ENCODE results near the gene KLHL6. TPM values are rescaled to one million over a fixed set of nuclear protein-coding genes. Genes with fewer than 3 reads are reported as not detected.

The KLHL6 gene
- total RNA-seq, 6 donors from 2014 or later = 15.2 to 77.5 (median 25.6) TPM

DNA sequence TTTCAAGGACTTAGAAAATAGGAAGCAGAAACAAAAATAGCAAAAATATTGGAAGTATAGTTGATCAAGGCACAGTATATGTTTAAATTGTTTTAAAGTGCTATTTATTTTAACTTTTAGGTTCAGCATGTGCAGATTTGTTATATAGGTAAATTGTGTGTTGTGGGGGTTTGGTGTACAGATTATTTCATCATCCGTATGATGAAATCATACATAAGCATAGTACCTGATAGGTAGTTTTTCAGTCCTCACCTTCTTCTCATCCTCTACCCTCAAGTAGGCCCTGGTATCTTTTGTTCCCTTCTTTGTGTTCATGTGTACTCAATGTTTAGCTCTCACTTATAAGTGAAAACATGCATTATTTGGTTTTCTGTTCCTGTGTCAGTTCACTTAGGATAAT, 50.9 kb downstream of the KLHL6 start:
- 89 to 92% methylated on average over 1 of the region's 1 CpG for WGBS, 2 donors
- Histone ChIP-seq H3K9me3 (peaks cover 0 to 7% (median 0%) of the 10 kb centered on the region in 4 donors), H3K36me3 (no peaks in the 10 kb centered on the region), H3K4me3 (no peak overlapping the region), H3K4me1 (peaks cover 0 to 5% (median 0%) of the 10 kb centered on the region in 4 donors), H3K27me3 (no peaks in the 10 kb centered on the region), H3K27ac (no peak overlapping the region)
- ATAC-seq (ENCODE audit: low FRiP score in 2 of 2) (no peak), DNase-seq (no peak)
- TF ChIP-seq EP300 (IDR thresholded peaks at IDR 0.05) = no peak

- WGBS, 2 donors = 80 to 94% methylated on average over 1 of the region's 1 CpG
- no peak for ATAC-seq (ENCODE audit: low FRiP score in 2 of 2)
Measured at GRCh38 chr3:183503746-183504145, 51.8 kb downstream of the KLHL6 start.

GRCh38 chr3:183502237-183503181, 53.0 kb downstream of the KLHL6 start:
- 79 to 84% methylated on average over 7 of the region's 7 CpGs for WGBS, 2 donors
- TF ChIP-seq, protein P1, sequence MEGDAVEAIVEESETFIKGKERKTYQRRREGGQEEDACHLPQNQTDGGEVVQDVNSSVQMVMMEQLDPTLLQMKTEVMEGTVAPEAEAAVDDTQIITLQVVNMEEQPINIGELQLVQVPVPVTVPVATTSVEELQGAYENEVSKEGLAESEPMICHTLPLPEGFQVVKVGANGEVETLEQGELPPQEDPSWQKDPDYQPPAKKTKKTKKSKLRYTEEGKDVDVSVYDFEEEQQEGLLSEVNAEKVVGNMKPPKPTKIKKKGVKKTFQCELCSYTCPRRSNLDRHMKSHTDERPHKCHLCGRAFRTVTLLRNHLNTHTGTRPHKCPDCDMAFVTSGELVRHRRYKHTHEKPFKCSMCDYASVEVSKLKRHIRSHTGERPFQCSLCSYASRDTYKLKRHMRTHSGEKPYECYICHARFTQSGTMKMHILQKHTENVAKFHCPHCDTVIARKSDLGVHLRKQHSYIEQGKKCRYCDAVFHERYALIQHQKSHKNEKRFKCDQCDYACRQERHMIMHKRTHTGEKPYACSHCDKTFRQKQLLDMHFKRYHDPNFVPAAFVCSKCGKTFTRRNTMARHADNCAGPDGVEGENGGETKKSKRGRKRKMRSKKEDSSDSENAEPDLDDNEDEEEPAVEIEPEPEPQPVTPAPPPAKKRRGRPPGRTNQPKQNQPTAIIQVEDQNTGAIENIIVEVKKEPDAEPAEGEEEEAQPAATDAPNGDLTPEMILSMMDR (IDR thresholded peaks at IDR 0.05) = peak in 3 of 6 experiments; percentile 8 to 36 (median 13)
- TF ChIP-seq POLR2A (IDR thresholded peaks at IDR 0.05) (no peak), EP300 (IDR thresholded peaks at IDR 0.05) (no peak), POLR2AphosphoS5 (IDR thresholded peaks at IDR 0.05) (no peak)
- Histone ChIP-seq H3K4me1 (no peaks in the 10 kb centered on the region), H3K4me3 (no peak overlapping the region), H3K27me3 (no peaks in the 10 kb centered on the region), H3K9me3 (peaks cover 0 to 7% (median 0%) of the 10 kb centered on the region in 4 donors), H3K36me3 (peaks cover 0 to 6% (median 0%) of the 10 kb centered on the region in 4 donors), H3K27ac (no peak overlapping the region)
- DNase-seq (peak in 1 of 2 donors; percentile 34), ATAC-seq (ENCODE audit: low FRiP score in 2 of 2) (no peak)

More at GRCh38 chr3:183503746-183504145, 51.8 kb downstream of the KLHL6 start:
- peak in 1 of 2 donors; percentile 14 for DNase-seq
- H3K4me3 ChIP-seq = no peak overlapping the region
- H3K27ac ChIP-seq = no peak overlapping the region
- peaks cover 0 to 7% (median 0%) of the 10 kb centered on the region in 4 donors for H3K9me3 ChIP-seq
- TF ChIP-seq POLR2A (IDR thresholded peaks at IDR 0.05) (no peak), POLR2AphosphoS5 (IDR thresholded peaks at IDR 0.05) (no peak), EP300 (IDR thresholded peaks at IDR 0.05) (no peak)
- TF ChIP-seq, protein P1 (IDR thresholded peaks at IDR 0.05) = no peak
- H3K36me3 ChIP-seq = peaks cover 0 to under 1% (median 0%) of the 10 kb centered on the region in 4 donors
- no peaks in the 10 kb centered on the region for H3K4me1 ChIP-seq
- no peaks in the 10 kb centered on the region for H3K27me3 ChIP-seq

GRCh38 chr3:183500981-183501704, 54.4 kb downstream of the KLHL6 start:
- Histone ChIP-seq H3K36me3 (peaks cover 0 to 6% (median 0%) of the 10 kb centered on the region in 4 donors), H3K4me3 (no peak overlapping the region), H3K27me3 (no peaks in the 10 kb centered on the region), H3K4me1 (no peaks in the 10 kb centered on the region), H3K27ac (no peak overlapping the region), H3K9me3 (peaks cover 0 to 5% (median 0%) of the 10 kb centered on the region in 4 donors)
- ATAC-seq (ENCODE audit: low FRiP score in 2 of 2) = no peak
- peak in 1 of 2 donors; percentile 11 for DNase-seq
- 93 to 95% methylated on average over 15 of the region's 15 CpGs for WGBS, 2 donors
- TF ChIP-seq EP300 (IDR thresholded peaks at IDR 0.05) = no peak
- no peak for TF ChIP-seq POLR2A (IDR thresholded peaks at IDR 0.05)
- TF ChIP-seq, protein P1 (IDR thresholded peaks at IDR 0.05) = no peak

- 82 to 84% methylated on average over 2 to 4 of the region's 4 CpGs for WGBS, 2 donors
- no peak overlapping the region for H3K27ac ChIP-seq
- no peak for TF ChIP-seq EP300 (IDR thresholded peaks at IDR 0.05)
- no peak for TF ChIP-seq POLR2AphosphoS5 (IDR thresholded peaks at IDR 0.05)
- no peak for ATAC-seq (ENCODE audit: low FRiP score in 2 of 2)
- H3K9me3 ChIP-seq = no peaks in the 10 kb centered on the region
- peaks cover 0 to 6% (median 0%) of the 10 kb centered on the region in 4 donors for H3K36me3 ChIP-seq
- no peaks in the 10 kb centered on the region for H3K27me3 ChIP-seq
- peak in 1 of 2 donors; percentile 9 for DNase-seq
- no peak overlapping the region for H3K4me3 ChIP-seq
- no peaks in the 10 kb centered on the region for H3K4me1 ChIP-seq
Measured at GRCh38 chr3:183500319-183500718, 55.2 kb downstream of the KLHL6 start.

Measured in upper lobe of left lung (tissue), 6 donors.